Suppressor macrophage treated with lipopolysaccharide for 1 hour (primary cell): ENCODE data around the gene SNPH.

Source experiments
- DNase-seq, 3 donors: peaks; one replicate each; pipeline ENCODE4 v3.0.0-alpha.2; 2020 to 2022

The SNPH gene

DNA sequence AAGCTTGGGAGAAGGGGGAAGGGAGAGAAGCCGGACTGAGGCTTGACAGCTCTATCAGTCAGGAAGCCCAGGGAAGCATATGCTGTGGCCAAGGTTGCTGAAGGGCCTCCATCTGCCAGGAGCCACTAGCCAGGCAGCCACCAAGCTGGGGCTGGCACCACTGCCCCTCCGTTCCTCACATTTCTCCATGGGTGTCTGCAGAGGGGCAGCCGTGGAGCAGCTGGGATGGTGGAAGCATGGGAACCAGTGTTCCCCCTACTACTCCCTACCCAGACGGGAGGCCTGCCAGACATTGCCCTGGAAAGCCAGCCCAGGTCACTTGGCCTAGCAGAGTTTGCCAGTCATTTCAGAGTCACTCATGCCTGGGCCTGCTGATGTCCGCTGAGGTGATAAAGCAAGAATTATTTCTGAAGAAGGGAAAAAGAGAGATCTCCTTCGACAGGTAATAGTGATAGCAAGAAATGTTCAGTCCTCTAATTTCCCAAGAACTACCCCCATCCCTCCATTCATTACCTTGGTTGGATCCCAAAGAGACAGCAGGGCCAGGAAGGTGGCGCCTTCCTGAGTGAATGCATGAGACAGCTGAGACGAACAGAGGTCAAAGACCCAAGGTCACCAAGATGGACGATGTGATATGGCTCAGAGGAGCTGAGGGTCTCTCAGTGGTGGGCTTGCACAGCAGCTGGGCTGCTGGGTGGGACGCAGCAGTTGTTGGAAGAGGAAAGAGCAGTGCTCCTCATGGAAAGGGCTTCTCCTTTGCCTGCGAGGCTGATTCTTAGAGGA is 21.9 kb downstream of the SNPH start:
- no peak for DNase-seq

GRCh38 chr20:1291191-1291741 is 25.2 kb downstream of the SNPH start:
- no peak for DNase-seq

- no peak for DNase-seq
These were observed 26.5 kb downstream of the SNPH start for GRCh38 chr20:1292620-1293019.

DNA sequence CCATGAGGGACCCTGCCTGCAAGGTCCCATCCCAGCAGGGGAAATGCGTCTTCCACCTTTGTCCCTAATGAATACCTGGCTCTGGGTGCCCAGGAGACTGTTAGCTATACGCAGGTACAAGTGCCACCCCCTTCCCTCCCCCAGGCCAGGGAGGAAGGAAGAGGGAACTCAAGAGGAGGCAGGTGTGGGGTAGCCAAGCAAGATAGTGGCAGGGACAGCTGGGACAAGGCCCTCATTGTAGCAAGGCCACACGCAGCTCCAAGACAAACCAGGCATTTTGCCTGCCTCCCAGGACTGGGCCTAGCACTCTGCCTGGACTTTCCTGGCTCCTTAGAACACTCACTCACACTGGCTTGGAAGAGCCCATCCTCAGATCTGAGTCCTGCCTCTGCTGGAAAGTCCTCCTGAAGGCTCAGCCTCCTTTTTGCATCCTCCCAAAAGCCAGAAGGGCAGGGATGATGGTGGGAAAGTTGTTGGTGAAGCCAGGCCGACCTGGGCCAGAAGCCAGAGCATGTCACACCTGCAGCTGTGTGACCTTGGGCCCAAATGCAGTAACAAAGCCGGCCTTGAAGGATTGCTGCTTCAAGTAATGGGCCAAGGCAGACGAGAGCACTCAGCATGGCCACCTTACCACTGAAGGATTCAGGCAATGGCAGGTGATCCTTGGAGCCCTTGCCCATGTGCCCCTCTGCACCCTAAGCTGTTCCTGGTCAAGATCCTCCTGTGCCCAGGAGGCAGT is 27.7 kb downstream of the SNPH start:
- no peak for DNase-seq

GRCh38 chr20:1294497-1294896 is 28.4 kb downstream of the SNPH start:
- no peak for DNase-seq

GRCh38 chr20:1295276-1295930 is 29.3 kb downstream of the SNPH start:
- no peak for DNase-seq

DNA sequence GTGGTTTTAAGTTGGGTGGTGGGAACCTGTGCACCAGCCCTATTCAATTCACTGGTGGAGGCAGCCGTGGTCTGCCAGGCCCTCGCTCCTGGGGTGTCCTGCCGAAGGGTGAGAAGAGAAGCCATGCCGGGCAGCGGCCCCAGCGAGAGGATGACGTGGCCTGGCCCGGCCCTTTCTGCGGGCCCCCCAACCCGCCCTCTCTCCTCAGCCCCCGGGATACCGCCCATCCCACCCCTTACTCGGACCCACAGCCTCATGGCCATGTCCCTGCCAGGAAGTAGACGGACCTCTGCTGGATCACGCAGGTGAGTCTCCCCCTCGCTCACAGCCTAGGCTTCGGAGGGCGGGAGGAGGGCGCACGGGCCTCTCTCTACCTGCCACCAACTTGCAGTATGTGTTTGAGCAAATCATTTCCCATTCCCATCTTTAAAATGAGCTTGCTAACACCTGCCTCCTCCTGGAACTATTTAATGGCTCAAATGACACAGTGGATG is 30.1 kb downstream of the SNPH start:
- no peak for DNase-seq

DNA sequence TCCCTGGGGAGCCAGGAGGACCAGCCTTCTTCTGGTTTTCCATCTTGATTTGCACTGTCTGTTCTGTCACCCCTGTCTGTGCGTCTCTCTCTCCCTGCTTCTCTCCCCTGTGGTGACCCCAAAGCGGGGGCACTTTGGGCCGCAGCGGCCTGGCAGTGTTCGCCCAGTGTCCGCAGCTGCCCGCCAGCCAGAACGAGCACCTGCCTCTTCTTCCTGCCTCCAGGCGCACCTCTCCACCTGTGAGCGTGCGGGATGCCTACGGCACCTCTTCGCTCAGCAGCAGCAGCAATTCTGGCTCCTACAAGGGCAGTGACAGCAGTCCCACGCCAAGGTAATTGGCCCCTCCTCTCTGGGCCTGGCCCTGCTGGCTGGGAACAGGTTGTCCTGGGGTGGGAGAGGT is 30.8 kb downstream of the SNPH start:
- no peak for DNase-seq

GRCh38 chr20:1297486-1297885 is 31.4 kb downstream of the SNPH start:
- no peak for DNase-seq

DNA sequence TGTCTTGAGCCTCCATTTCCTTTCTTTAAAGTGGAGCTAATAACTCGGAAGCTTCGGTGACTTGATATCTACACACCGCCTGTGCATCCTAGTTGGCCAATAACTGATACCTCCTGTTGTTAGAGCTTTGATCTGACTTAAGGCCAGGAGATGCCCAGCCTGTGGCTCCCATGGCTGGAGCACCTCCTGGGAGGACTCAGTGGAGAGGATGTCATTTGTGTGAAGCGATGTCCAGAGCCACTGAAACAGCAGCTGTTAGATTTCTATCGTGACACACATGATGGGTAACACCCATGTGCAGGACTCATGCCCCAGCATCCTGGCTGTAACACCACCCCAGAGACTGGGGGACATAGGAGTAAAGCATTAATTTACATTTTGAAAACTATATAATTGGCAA is 32.1 kb downstream of the SNPH start:
- DNase-seq: no peak

GRCh38 chr20:1298888-1299511 is 32.9 kb downstream of the SNPH start:
- no peak for DNase-seq

DNA sequence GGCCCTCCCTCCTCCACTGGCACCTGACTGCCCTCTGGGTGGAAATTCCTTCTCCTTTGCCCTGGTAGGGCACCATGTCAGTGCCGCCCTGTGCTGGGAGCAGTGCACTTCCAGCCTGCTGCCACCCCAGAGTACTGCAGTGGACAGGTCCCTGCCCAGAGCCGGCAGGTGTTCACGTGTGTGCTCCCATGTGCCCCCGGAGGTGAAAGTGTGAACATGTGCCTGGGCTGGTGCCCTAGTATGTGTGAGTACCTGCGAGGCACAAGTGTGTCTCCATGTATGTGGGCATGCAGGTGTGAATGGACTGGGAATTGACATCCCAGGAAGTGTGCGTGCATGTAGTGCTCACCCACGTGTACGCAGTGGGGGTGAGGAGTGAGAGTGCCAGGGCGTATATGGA is 33.4 kb downstream of the SNPH start:
- no peak for DNase-seq

DNA sequence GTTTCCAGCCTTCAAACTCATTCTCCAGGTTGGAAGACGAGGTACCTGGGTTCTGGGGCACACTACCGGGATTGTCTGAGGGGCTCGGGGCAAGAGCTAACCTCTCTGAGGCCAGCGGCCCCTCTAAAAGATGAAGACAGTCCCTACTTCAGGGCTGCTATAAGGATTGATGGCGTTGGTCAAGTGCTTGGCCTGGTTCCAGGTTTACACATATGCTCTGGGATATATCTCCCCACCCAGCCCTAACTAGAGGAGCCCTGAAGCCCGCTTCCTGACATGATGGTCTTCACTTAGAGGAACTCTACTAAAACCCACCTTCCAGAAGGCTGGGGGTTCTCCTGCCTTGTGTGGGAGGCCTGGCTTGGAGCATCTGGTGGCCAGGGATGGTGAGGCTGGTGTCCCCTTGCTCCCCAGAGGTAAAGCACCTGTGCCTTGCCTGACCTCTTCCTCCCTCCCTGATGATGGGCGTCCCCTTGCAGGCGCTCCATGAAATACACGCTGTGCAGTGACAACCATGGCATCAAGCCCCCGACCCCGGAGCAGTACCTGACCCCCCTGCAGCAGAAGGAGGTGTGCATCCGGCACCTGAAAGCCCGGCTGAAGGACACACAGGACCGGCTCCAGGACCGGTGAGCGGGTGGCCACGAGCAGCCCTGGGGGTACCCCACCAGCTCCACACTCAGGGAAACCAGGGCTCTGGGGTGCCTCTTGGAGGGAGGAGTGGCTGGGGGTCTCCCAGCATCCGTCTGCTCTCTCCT is 34.2 kb downstream of the SNPH start:
- no peak for DNase-seq

- peak in 2 of 3 donors; percentile 35 to 47 for DNase-seq
These were observed 35.0 kb downstream of the SNPH start for GRCh38 chr20:1301031-1301529.

- DNase-seq: peak in 1 of 3 donors; percentile 7
These were observed 36.8 kb downstream of the SNPH start for GRCh38 chr20:1302685-1303541.

DNA sequence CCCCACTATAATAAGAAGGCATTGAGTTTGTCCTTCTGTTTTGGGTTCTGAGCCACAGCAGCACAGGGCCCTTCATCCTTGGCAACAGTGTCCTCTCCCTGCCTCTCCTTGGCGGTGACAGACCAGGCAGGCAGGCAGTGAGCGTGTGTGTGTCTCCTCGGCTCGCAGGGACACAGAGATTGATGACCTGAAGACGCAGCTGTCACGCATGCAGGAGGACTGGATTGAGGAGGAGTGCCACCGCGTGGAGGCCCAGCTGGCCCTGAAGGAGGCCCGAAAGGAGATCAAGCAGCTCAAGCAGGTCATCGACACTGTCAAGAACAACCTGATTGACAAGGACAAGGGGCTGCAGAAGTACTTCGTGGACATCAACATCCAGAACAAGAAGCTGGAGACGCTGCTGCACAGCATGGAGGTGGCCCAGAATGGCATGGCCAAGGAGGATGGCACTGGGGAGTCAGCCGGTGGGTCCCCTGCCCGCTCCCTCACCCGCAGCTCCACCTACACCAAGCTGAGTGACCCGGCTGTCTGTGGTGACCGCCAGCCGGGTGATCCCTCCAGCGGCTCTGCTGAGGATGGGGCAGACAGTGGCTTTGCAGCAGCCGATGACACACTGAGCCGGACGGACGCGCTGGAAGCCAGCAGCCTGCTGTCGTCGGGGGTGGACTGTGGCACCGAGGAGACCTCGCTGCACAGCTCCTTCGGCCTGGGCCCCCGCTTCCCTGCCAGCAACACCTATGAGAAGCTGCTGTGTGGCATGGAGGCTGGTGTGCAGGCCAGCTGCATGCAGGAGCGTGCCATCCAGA is 38.8 kb downstream of the SNPH start:
- DNase-seq: no peak

GRCh38 chr20:1305712-1306111 is 39.6 kb downstream of the SNPH start:
- DNase-seq: no peak

GRCh38 chr20:1306316-1307135 is 40.4 kb downstream of the SNPH start:
- DNase-seq: no peak

GRCh38 chr20:1307171-1307570 is 41.1 kb downstream of the SNPH start:
- no peak for DNase-seq
